Suprapubic skin (tissue), 3 donors: Measurements from ENCODE around the gene STPG2.

ENCODE experiments used
- EP300 ChIP-seq: sonication (generic); formaldehyde crosslinking; IDR thresholded peaks from one replicate; pipeline ENCODE4 v1.6.1; 2017; ENCODE audit warnings: antibody characterized with exemption
- TF ChIP-seq, protein P1 (sequence below), 2 donors: fragments of 200-600 bp in 1 of 2; fragments of 450-650 bp in 1 of 2; sonication (generic) in 1 of 2; IDR thresholded peaks; one replicate each; pipeline ENCODE4 v1.5.1; 2016 to 2019; ENCODE audit warnings: antibody characterized with exemption in 2 of 2, mild to moderate bottlenecking in 1 of 2, moderate library complexity in 1 of 2

DNA sequence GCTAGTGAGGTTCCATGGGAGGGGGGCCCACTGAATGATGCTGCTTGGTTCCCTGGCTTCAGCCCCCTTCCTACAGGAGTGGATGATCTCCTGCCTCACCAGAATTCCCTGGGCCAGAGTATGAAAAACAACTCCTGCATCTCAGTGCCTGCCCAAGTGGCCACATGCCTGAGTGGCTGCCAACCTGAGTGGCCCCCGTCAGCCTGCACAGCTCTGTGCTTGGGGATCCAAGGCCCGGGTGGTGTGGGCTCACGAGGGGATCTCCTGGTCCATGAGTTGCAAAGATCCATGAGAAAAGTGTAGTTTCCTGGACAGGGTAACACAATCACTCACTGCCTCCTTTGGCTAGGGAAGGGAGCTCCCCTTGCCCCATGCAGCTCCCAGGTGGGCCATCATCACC lies 17.1 kb downstream of the STPG2 start:
- TF ChIP-seq, protein P1, sequence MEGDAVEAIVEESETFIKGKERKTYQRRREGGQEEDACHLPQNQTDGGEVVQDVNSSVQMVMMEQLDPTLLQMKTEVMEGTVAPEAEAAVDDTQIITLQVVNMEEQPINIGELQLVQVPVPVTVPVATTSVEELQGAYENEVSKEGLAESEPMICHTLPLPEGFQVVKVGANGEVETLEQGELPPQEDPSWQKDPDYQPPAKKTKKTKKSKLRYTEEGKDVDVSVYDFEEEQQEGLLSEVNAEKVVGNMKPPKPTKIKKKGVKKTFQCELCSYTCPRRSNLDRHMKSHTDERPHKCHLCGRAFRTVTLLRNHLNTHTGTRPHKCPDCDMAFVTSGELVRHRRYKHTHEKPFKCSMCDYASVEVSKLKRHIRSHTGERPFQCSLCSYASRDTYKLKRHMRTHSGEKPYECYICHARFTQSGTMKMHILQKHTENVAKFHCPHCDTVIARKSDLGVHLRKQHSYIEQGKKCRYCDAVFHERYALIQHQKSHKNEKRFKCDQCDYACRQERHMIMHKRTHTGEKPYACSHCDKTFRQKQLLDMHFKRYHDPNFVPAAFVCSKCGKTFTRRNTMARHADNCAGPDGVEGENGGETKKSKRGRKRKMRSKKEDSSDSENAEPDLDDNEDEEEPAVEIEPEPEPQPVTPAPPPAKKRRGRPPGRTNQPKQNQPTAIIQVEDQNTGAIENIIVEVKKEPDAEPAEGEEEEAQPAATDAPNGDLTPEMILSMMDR (IDR thresholded peaks at IDR 0.05), result no peak
- TF ChIP-seq EP300, result no peak
